ENCODE measurements around the gene TRA2A. TPM values are rescaled to one million over a fixed set of nuclear protein-coding genes. Genes with fewer than 3 reads are reported as not detected.

The TRA2A gene
- total RNA-seq, 2 donors from 2014 or later: 104 to 114 TPM

- Histone ChIP-seq H3K9ac (ENCODE audit: extremely low read depth, low read length, poor library complexity, severe bottlenecking) (peak overlapping the region; percentile 63), H3K9me3 (ENCODE audit: control insufficient read depth, low read length) (no peaks in the 10 kb centered on the region), H3K27me3 (ENCODE audit: control insufficient read depth, insufficient read depth, low read length, poor library complexity, severe bottlenecking) (no peaks in the 10 kb centered on the region), H3K36me3 (ENCODE audit: control insufficient read depth, insufficient read depth, low read length) (no peaks in the 10 kb centered on the region), H3K27ac (ENCODE audit: low read depth, low read length) (peak overlapping the region; percentile 92), H3K4me1 (ENCODE audit: control insufficient read depth, insufficient read depth, low read length) (no peaks in the 10 kb centered on the region), H3K4me3 (ENCODE audit: low read length) (peak overlapping the region; percentile 99)
- Mint-ChIP-seq H3K9me3 (no peaks in the 10 kb centered on the region), H3K4me3 (peak overlapping the region; percentile 94), H3K4me1 (peaks cover 22% of the 10 kb centered on the region), H3K27me3 (ENCODE audit: insufficient read depth) (no peaks in the 10 kb centered on the region), H3K36me3 (ENCODE audit: low read depth) (no peaks in the 10 kb centered on the region), H3K27ac (peak overlapping the region; percentile 99)
- DNase-seq: no peak
- TF ChIP-seq, protein P1, sequence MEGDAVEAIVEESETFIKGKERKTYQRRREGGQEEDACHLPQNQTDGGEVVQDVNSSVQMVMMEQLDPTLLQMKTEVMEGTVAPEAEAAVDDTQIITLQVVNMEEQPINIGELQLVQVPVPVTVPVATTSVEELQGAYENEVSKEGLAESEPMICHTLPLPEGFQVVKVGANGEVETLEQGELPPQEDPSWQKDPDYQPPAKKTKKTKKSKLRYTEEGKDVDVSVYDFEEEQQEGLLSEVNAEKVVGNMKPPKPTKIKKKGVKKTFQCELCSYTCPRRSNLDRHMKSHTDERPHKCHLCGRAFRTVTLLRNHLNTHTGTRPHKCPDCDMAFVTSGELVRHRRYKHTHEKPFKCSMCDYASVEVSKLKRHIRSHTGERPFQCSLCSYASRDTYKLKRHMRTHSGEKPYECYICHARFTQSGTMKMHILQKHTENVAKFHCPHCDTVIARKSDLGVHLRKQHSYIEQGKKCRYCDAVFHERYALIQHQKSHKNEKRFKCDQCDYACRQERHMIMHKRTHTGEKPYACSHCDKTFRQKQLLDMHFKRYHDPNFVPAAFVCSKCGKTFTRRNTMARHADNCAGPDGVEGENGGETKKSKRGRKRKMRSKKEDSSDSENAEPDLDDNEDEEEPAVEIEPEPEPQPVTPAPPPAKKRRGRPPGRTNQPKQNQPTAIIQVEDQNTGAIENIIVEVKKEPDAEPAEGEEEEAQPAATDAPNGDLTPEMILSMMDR (conservative IDR thresholded peaks at IDR 0.05): no peak
Measured at GRCh38 chr7:23475576-23475839, 56.3 kb downstream of the TRA2A start.

DNA sequence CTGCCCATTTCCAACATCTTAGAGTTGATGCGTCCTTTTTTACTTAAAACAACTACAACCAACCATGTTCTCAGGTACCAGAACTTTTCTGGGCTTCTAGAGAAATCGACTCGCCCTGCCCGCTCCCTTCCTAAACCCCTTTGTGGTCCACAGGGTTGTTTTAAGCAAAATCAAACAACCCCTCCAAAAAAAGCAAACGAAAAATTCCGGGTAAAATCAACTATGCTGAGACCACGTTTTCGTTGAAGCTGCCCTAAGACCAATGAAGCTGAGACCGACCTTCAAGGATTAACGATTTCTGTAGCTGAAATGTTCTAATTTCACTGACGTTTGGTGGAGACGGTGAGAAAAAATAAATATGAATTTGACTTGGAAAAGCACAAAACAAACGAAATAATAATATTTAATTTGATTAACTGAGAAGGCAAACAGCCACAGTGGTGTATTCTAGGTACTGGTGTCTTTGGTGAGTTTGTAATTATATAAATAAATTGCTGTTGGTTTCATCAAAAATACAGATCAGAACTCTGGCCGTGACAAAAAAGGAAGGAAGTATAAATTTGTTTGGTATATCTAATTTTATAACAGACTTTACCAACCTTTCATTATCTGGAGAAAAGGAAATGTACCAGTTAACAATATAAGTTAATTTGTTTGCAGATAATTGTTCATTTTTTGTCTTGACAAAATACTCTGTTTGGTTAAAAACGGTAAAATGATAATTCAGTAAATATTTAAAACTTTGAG is 56.8 kb downstream of the TRA2A start:
- peak overlapping the region; percentile 99 for H3K4me3 ChIP-seq (ENCODE audit: low read length)
- H3K4me1 Mint-ChIP-seq: peaks cover 22% of the 10 kb centered on the region
- peak overlapping the region; percentile 63 for H3K9ac ChIP-seq (ENCODE audit: extremely low read depth, low read length, poor library complexity, severe bottlenecking)
- H3K27ac Mint-ChIP-seq: peak overlapping the region; percentile 99
- H3K9me3 ChIP-seq (ENCODE audit: control insufficient read depth, low read length): no peaks in the 10 kb centered on the region
- H3K36me3 ChIP-seq (ENCODE audit: control insufficient read depth, insufficient read depth, low read length): no peaks in the 10 kb centered on the region
- H3K9me3 Mint-ChIP-seq: no peaks in the 10 kb centered on the region
- H3K36me3 Mint-ChIP-seq (ENCODE audit: low read depth): no peaks in the 10 kb centered on the region
- no peaks in the 10 kb centered on the region for H3K27me3 ChIP-seq (ENCODE audit: control insufficient read depth, insufficient read depth, low read length, poor library complexity, severe bottlenecking)
- no peaks in the 10 kb centered on the region for H3K27me3 Mint-ChIP-seq (ENCODE audit: insufficient read depth)
- no peak for DNase-seq
- TF ChIP-seq, protein P1 (conservative IDR thresholded peaks at IDR 0.05): no peak
- H3K4me1 ChIP-seq (ENCODE audit: control insufficient read depth, insufficient read depth, low read length): no peaks in the 10 kb centered on the region
- H3K27ac ChIP-seq (ENCODE audit: low read depth, low read length): peak overlapping the region; percentile 92
- peak overlapping the region; percentile 94 for H3K4me3 Mint-ChIP-seq
- WGBS, 2 experiments (ENCODE audit: insufficient coverage in 1 of 2, insufficient read length in 1 of 2): 0% methylated on average over 9 to 14 of the region's 15 CpGs

- H3K4me3 ChIP-seq (ENCODE audit: low read length): peak overlapping the region; percentile 99
- no peaks in the 10 kb centered on the region for H3K36me3 ChIP-seq (ENCODE audit: control insufficient read depth, insufficient read depth, low read length)
- no peaks in the 10 kb centered on the region for H3K36me3 Mint-ChIP-seq (ENCODE audit: low read depth)
- TF ChIP-seq, protein P1 (conservative IDR thresholded peaks at IDR 0.05): no peak
- no peaks in the 10 kb centered on the region for H3K9me3 ChIP-seq (ENCODE audit: control insufficient read depth, low read length)
- H3K27ac ChIP-seq (ENCODE audit: low read depth, low read length): peak overlapping the region; percentile 92
- no peaks in the 10 kb centered on the region for H3K27me3 Mint-ChIP-seq (ENCODE audit: insufficient read depth)
- no peaks in the 10 kb centered on the region for H3K9me3 Mint-ChIP-seq
- H3K27ac Mint-ChIP-seq: peak overlapping the region; percentile 99
- H3K4me1 Mint-ChIP-seq: peaks cover 22% of the 10 kb centered on the region
- WGBS, 2 experiments (ENCODE audit: insufficient coverage in 1 of 2, insufficient read length in 1 of 2): 0% methylated on average over 23 to 66 of the region's 66 CpGs
- peak overlapping the region; percentile 94 for H3K4me3 Mint-ChIP-seq
- H3K27me3 ChIP-seq (ENCODE audit: control insufficient read depth, insufficient read depth, low read length, poor library complexity, severe bottlenecking): no peaks in the 10 kb centered on the region
- H3K4me1 ChIP-seq (ENCODE audit: control insufficient read depth, insufficient read depth, low read length): no peaks in the 10 kb centered on the region
- H3K9ac ChIP-seq (ENCODE audit: extremely low read depth, low read length, poor library complexity, severe bottlenecking): peak overlapping the region; percentile 93
- peak; percentile 99 for DNase-seq
Measured at GRCh38 chr7:23474094-23474828, 57.5 kb downstream of the TRA2A start.

Measured in endodermal cell (in vitro differentiated cells).